ENCODE results near the gene CHTF18.
"Not testable (repeated sequence)": the region's sequence is repeated elsewhere in the genome, so short reads cannot be mapped to it uniquely, and the experiment has no call there.

CHTF18 gene

GRCh38 chr16:760545-761343 lies 27.7 kb upstream of the CHTF18 start, which contains the start of gene MSLN:
TSS of gene MSLN (plus strand) at chr16:760734. CDS start at chr16:762681, 1,947 bp downstream.
- no peak for DNase-seq

GRCh38 chr16:761625-762513 lies 26.6 kb upstream of the CHTF18 start:
- DNase-seq: no peak

- no peak for DNase-seq
Measured at GRCh38 chr16:762595-763268, 25.7 kb upstream of the CHTF18 start.

GRCh38 chr16:763369-764183 lies 24.8 kb upstream of the CHTF18 start:
- no peak for DNase-seq

- DNase-seq: no peak
Measured at GRCh38 chr16:764184-764750, 24.2 kb upstream of the CHTF18 start.

- DNase-seq: no peak
Measured at GRCh38 chr16:764848-765487, 23.5 kb upstream of the CHTF18 start.

- no peak for DNase-seq
Measured at GRCh38 chr16:765488-765865, 22.9 kb upstream of the CHTF18 start.

GRCh38 chr16:766008-766819 lies 22.2 kb upstream of the CHTF18 start:
- no peak for DNase-seq

GRCh38 chr16:766820-767640 lies 21.4 kb upstream of the CHTF18 start:
- no peak for DNase-seq

- DNase-seq: no peak
Measured at GRCh38 chr16:767743-768235, 20.6 kb upstream of the CHTF18 start.

- DNase-seq: no peak
Measured at GRCh38 chr16:768428-768827, 20.0 kb upstream of the CHTF18 start.

- DNase-seq: no peak
Measured at GRCh38 chr16:769184-769784, 19.1 kb upstream of the CHTF18 start.

- no peak for DNase-seq
Measured at GRCh38 chr16:769934-770333, 18.5 kb upstream of the CHTF18 start.

GRCh38 chr16:770411-770810 lies 18.0 kb upstream of the CHTF18 start:
- DNase-seq: no peak

- DNase-seq: no peak
Measured at GRCh38 chr16:772959-773358, 15.5 kb upstream of the CHTF18 start.

GRCh38 chr16:774086-775001 lies 14.1 kb upstream of the CHTF18 start:
- no peak for DNase-seq

- DNase-seq: no peak
Measured at GRCh38 chr16:775236-775796, 13.1 kb upstream of the CHTF18 start.

- DNase-seq: not testable (repeated sequence)
Measured at GRCh38 chr16:776298-776697, 12.1 kb upstream of the CHTF18 start.
